Skeletal muscle cell (primary cell): Measurements from ENCODE around the gene TMEM63A.
"Not testable (repeated sequence)": the region's sequence is repeated elsewhere in the genome, so short reads cannot be mapped to it uniquely, and the experiment has no call there.

ENCODE experiments used
- DNase-seq: peaks from one replicate; pipeline ENCODE4 v3.0.0-alpha.2; 2010; ENCODE audit warnings: low read depth
- H3K4me3 ChIP-seq: 2 replicates; pipeline ENCODE4 v1.5.1; 2011; ENCODE audit warnings: low read depth, mild to moderate bottlenecking, control low read depth, low read length, moderate library complexity

The TMEM63A gene

DNA sequence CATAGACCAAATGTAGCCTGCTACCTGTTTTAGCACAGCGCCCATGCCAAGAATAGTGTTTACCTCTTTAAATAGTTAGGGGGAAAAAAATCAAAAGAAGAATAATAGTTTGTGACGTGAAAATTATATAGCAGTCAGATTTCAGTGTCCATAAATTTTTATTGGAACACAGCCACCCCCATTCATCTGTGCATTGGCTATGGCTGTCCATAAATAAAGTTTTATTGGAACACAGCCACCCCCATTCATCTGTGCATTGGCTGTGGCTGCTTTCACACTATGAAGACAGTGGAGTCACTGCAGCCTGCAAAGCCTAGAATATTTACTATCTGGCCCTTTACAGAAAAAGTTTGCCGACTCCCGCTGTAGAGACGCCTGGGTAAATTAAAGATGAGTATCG lies 51.3 kb downstream of the TMEM63A start:
- no peak for DNase-seq

DNA sequence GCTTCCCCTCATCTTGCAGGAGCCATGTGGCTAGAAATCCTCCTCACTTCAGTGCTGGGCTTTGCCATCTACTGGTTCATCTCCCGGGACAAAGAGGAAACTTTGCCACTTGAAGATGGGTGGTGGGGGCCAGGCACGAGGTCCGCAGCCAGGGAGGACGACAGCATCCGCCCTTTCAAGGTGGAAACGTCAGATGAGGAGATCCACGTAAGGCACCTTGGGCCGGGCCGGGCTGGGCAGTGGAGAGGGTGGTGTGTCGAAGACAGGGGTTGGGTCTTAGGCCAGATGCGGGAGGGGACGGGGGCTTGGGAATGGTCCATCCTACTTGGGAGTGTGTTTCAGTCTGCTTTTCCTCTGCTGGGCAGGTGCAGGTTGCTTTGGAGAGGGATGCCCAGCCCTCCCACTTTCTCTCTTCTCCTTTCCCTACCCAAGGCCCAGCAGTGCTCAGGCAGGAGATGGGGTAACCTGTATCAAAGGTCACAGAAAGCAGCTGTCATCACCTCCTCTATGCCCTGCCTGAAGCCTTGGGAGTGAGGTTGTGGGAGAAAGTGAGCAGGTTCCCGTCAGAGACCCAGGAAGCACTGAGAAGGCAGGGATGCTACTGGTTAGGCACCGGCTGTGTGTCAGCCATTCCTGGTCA lies 53.4 kb downstream of the TMEM63A start:
- no peak for DNase-seq
- H3K4me3 ChIP-seq, result no peak overlapping the region

More for the DNA sequence above, 51.3 kb downstream of the TMEM63A start:
- H3K4me3 ChIP-seq, result no peak overlapping the region

DNA sequence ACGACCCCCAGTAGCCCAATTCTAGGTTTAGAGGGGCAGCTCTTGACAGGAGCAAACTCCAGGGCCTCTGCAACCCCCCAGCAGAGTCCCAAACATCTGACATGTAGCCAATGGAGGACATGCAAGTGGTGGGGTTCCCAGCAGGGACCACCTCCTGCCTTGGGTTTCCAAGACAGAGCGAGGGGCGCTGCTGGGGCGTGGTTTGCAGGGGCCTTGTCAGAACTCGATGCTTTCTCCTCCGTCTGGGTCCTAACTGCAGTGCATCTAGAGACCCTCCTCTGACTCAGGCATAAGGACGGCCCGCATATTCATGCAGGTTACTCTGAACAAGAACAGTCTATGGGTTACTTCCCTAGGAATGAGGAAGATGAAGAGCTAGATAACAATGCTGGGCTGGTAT lies 55.1 kb downstream of the TMEM63A start:
- no peak for DNase-seq
- H3K4me3 ChIP-seq, result no peak overlapping the region

DNA sequence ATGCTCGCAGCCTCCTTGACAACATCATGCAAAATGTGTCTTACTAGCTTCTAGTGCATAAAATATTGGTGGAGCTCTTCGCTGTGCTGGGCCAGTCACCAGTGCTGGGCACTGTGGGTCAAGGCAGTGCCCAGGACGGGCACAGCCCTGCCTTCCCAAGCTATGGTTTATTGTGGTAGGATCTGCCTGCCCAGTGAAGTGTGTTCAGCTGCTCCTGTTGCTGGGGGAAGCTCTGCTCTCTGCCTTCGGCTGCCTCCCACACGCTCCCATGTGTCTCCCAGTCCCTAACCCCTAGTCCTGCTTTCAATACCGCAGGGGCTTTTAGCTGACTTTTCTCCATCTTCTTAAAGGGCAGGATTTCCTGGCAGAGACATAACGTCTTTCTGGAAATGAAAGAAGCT lies 56.6 kb downstream of the TMEM63A start:
- no peak for DNase-seq

DNA sequence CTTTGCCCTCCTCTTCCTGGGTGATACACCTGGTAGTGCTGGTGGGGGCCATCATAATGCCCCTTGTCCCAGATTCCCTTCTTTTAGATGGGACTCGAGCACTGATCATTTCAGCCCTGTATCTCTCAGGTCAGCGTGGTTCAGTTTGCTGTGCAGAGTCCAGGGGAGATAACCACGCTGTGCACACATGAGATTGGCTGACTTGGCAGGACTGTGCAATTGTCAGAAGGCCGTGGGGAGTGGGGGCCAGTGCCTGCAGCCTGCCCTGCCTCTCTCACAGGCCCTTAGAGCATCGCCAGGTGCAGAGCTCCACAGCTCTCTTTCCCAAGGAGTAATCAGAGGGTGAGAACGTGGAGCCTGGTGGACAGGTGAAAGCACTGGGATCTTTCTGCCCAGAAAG lies 57.1 kb downstream of the TMEM63A start:
- no peak for DNase-seq

More for the DNA sequence above, 56.6 kb downstream of the TMEM63A start:
- H3K4me3 ChIP-seq, result no peak overlapping the region

DNA sequence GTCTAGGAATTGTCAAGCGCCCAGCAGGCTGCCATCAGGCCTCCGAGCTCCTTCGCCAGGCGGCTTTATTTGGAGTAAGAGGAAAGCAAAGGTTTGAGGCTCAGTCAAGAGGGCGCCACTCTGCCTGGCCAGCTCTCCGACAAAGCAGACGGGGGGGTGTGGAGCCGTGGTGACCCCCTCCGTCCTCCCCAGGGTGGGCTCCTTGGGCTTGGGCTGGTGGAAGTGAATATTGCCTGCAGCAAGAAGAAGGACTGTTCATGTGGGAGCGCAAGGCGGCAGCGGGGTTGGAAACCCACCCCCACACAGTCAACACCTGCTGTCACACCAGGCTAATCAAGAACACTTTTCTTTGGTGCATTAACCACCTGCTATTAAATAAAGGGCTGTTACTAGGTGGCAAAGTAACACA lies 57.6 kb downstream of the TMEM63A start:
- DNase-seq, result no peak
- H3K4me3 ChIP-seq, result no peak overlapping the region

More for the DNA sequence above, 57.1 kb downstream of the TMEM63A start:
- H3K4me3 ChIP-seq, result no peak overlapping the region

DNA sequence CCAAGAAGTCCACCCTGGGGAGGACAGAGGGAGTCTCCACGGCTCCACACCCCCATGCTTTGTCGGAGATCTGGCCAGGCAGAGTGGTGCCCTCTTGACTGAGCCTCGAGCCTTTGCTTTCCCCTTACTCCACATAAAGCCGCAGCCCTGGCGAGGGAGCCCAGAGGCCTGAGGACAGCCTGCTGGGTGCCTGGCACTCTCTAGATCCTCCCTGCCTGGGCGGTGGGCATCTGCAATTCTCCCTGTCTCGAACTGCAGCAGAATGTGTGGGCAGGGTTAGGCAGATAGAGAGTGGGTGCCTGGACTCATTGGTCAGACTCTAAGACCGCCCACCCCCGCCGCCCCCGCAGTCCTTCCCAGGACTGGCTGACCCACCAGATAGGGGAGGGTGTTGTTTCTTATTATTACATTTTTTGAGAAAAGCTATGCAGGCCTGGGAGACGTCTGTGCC lies 58.3 kb downstream of the TMEM63A start:
- DNase-seq, result no peak
- no peak overlapping the region for H3K4me3 ChIP-seq

DNA sequence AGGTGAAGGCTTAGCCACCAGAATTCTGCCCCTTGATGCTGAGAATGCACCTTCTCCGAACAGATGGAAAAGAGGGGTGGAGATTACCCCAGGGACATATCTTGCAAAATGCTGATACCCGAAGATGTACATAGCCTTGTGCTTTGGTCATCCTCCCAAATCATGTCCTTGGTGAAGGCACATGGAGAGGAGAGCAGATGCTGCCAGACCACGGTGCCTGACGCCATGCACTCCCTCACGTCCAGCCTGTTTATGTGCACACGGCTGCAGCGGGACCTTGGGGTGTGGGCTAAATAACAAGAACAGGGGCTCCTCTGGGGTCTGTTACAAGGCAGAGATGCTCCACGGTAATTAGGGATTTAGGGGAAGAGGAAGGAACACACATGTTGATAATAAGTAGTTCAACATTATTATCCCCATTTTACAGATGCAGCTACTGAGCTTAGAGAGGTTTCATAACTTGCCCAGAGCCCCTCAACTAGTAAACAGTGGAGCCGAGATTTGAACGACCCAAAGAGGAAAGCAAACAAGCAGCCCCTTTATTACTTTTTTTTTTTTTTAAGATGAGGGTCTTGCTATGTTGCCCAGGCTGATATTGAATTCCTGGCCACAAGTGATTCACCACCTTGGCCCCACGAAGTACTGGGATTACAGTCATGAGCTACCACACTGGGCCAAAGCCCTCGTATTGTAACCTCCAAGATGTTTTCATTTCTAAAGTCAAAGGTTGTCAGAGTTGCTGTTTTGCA lies 59.4 kb downstream of the TMEM63A start:
- H3K4me3 ChIP-seq, result no peak overlapping the region

DNA sequence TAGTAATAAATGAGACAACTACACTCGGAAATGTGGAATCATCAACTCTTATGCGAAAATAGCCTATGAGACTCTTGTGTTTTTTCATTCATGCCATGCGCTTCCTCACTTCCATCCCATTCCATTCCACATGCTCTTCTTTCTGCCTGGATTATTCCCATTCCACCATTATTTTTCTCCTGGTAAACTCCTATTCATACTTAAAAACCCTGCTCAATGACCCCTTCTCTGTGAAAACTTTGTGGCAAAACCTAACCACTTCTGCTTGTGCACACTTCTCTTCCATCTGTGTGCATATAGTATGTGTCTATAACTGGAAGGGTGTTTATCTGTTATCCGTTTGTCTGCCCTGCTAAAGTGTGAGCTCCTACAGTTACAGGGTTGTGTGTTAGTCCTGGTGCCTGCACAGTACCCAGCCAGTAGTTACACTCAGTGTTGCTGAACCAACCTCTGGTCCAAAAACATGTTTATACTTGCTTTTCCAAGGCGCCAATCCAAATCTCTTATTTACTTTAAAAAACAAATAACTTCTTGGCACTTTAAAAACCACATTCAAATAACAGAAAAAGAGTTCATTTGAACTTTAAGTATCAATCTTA lies 61.6 kb downstream of the TMEM63A start:
- H3K4me3 ChIP-seq, result no peak overlapping the region

More for the DNA sequence above, 59.4 kb downstream of the TMEM63A start:
- no peak for DNase-seq

DNA sequence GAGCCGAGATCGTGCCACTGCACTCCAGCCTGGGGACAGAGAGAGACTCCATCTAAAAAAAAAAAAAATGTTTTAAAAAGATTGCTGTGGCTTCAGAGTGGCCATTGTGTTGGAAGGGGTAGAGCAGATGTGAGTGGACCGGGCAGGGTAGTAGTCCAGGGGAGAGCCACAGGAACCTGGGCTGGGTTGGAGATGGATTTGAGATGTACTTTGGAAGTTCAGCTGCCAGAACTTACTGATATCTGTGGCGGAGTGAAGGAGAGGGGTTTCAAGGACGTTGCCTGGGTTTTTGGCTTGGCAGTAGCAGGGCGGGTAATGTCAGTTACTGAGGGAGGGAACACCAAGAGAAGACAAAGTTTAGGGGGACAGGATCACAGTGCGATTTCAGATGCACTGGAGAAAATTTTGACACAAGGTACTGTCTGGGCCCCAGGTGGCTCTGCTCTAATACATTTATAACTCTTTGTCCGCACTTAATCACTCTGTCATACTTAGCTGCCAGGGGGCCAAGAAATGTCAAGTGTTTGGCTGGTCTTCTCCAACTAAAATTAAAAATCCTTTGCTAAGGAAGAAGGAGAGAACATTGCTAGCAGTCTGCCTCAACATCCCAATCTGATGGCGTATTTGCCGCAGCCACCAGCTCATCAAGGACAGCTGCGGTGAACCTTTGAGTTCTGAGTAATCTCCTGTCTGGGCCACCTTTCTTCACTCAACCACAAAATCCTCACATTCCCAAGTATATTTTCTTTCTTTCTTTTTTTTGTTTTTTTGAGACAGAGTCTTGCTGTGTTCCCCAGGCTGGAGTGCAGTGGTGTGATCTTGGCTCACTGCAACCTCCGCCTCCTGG lies 62.6 kb downstream of the TMEM63A start:
- no peak overlapping the region for H3K4me3 ChIP-seq
- no peak for DNase-seq

More for the DNA sequence above, 61.6 kb downstream of the TMEM63A start:
- no peak for DNase-seq

DNA sequence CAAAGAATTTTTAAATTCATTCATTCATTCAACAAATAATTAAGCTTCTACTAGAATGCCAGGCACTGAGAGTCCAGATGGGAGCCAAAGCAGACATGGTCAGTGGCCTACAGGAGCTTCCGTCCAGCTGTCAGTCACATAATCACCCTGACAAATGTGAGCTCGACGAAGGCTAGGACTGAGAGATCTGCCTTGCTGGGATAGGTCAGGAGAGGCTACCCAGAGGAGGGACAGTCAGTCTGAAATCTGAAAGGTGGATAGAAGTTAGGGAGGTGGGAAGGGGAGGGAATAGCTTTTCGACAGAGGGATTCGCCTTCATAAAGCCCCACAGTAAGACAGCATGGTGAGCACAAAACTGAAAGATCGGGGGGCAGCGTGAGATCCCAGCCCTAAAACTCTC lies 64.0 kb downstream of the TMEM63A start:
- DNase-seq, result no peak
- no peak overlapping the region for H3K4me3 ChIP-seq

DNA sequence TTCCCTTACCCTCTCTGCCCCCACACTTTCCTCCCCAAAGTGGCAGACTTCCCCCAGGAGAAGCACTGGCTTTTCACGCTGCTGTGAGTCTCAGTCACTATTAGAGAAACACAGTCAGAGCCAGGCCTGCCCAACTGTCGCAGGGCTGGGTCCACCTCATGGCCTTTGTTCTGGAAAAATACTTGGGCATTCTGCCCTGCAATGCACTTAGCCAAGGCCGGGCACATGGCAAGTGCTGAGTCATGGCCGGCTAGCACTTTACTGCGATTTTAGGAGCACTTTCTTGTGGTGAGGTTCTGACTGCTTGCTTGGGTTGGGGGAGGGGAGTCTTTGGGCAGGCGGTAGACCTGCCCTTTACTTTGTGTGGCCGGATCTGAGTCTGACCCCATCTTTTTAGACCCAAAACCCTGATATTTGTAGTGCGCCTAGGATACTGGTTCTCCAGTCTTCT lies 64.5 kb downstream of the TMEM63A start:
- no peak overlapping the region for H3K4me3 ChIP-seq
- peak; percentile 71 for DNase-seq

DNA sequence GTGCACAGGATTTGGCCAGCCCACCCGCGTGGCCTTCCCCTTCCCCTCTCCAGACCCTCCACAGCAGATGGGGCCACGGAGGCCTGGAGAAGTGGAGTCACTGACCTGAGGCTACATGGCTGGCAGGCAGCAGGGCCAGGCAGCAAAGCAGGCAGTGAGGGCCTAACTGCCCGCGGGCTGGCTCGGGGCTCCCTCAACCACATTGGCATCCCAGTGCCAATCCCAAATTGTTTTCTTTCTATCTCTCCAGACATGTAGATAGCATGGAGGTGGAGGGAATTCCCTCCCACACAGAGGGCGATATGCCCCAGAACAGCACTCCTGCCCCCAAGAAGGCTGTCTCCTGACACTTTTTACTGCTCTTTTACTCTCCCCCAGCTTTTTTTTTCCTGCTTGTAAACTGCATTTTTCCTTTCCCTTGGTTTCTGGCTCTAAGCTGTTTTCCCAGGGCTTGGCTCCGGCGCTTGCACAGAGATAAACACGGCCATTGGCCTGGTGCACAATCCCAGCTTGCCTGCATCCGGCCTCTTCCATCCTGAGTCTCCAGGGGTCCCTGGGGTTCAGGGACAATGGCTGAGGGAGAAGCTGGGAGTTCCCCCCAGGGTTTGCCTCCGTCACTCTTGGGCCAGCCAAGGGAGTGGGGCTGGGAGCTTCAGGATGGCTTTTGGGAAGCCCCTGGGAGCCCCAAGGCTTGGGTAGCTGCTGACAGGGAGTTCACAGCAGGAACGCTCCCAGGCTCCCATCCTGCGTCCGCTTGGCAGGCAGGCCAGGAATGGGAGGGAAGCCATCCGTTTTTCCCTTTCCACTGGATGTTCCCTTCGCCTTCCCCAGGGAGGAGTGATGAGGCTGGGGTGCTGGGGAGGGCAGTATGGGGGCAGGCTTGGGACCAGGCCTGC lies 65.3 kb downstream of the TMEM63A start:
- no peak for DNase-seq
- no peak overlapping the region for H3K4me3 ChIP-seq

DNA sequence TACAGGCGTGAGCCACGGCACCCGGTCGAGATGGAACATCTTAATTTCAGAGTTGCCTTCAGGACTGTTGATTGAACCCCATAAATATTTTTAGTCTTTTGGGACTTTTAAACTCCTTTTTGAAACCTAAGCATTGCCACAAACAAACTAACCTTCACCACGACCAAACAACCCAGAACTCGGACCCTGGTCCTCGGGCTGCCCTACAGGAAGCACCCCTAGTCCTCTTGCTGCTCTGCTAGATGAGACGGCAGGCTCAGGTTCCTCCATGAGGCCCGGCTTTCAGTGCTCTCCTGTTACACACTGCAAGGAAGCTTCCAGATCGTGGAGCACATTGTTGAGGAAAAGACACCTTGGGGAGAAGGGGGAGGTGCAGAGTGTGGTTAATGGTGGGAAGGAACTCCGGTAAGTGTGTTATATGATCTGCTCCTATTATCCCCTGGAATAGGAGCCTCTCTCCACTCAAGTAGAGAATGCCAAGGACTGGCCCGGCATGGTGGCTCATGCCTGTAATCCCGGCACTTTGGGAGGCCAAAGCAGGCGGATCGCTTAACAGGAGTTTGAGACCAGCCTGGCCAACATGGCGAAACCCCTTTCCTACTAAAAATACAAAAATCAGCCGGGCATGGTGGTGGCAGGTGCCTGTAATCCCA lies 66.5 kb downstream of the TMEM63A start:
- DNase-seq, result no peak
- no peak overlapping the region for H3K4me3 ChIP-seq

DNA sequence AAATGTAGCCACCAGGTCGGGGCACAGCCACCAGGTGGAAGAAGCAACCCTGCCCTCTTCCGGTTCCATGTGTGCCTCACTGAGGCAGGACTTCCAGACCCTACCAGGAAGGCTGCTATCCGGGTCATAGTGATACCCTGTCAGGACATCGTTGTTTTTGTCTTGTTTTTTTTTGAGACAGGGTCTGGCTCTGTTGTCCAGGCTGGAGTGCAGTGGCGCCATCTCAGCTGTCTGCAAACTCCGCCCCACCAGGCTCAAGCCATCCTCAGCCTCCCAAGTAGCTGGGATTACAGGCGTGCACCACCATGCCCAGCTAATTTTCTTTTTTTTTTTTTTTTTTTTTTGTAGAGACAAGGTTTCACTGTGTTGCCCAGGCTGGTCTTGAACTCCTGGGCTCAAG lies 67.1 kb downstream of the TMEM63A start:
- DNase-seq, H3K4me3 ChIP-seq: not testable (repeated sequence)

DNA sequence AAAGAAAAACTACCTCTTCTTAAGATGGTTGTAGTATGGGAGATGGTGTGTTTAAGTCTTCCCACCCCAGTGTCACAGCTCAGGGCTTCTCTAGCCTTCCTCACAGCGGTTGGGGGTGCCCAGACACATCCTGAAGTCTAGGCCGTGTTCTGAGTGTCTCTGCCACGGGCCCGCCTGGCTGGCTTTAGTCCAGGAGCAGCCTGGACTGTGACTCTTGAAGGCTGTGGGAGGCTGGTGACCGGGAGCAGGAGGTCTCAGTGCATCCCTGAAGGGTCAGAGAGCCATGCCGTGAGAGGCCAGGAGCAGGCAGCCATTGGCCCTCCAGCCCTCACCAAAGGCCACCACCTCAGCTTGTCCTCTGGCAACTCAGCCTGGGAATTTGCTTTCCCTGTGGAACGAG lies 67.8 kb downstream of the TMEM63A start:
- H3K4me3 ChIP-seq, result no peak overlapping the region
- DNase-seq, result no peak

DNA sequence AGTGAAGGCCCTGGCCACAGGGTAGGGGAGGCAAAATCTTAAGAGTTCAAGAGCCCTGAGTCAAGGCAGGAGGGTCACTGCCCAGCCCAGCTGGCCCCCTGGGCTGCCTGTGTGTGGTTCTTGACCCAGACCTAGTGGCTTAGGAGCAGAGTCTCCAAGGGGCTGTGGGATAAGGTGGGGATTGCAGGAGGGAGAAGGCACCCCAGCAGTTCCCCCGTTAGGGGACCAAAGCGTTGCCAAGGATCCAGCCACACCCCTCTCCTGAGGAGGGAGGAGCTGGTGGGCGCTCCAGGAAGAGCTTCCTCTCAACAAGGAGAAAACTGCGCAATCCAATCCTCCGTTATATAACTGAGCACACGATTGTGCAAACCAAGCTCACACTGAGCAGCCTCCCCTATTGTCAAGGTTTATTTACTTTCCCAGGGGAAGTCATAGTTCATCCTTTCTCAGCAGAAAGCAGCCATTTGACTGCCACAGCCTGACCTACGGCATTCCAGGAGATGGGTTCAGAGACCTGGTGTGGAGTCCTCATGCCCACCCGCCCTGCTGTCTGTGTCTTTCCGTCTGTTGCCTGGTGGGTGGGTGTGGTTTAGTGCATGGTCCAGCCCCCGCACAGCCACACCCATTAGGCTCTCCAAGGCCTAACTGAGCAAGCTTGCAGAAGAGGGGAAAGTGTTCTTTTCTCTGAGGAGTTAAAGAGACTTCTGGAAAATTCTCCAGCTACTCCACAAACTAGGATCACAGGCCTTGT lies 68.8 kb downstream of the TMEM63A start:
- peak; percentile 32 for DNase-seq
- H3K4me3 ChIP-seq, result no peak overlapping the region
